HUDEP-2 (cell line): Measurements from ENCODE around the gene KCNIP4.

ENCODE experiments used
- DNase-seq, 76 experiments: peaks; one replicate each; lab custom pipeline; 2025; ENCODE audit not compliant: unreplicated experiment in 76 of 76; lab: John Stamatoyannopoulos, UW

Gene KCNIP4

DNA sequence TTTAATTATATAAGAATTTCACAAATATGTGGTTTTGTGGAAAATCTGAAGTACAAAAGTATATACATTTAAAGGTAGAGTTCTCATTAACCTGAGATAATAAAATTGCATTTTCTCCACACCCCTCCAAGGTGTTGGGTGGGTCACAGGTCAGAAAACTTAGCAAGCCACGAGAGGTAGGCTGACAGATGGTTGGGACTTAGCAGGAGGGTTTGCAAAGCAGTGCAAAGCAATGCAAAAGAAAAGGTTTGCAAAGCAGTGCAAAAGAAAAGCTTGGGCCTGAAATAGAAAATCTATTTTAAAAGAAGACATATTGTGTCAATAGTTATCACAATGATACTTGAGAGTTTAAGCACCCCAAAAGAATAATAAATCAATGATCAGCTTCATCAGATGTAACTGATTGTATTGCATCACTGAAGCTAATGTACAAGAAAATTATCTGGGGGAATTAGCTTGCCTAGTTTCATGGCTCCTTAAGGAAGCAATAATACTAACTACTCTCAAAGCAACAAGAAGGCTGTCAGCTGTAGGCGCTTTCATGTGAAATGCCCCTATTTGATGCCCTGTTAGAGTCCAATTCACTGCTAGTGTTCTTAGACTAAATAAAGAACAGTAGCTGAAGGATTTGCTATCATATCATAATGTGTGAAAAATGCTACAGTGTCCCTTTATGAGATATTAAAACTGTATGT, 319.5 kb downstream of the KCNIP4 start:
- no peak for DNase-seq

DNA sequence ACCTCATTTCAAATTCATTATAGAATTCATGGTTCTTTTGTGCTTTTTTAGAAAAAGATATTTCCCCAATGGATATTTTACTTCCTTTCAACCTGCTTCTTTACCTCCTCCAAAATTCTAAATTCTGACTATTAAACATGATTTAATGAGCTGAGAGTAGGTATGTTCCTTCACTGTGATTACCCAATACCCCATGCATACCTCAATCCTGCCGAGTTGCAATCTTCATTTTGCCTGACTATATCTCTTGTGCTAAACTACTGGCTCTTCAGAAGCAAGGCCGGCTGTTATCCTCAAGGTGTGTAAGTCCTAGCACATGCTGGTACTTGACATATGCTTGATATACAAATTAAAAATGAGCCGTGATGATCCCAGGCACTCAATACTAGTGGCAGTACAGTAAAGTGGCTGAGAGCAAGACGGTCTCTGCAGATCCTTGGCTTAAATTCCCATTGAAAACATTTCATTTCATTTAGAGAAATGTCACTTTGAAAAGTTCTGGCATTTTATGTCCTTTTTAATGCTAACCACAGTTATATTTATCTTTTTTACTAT, 320.4 kb downstream of the KCNIP4 start:
- no peak for DNase-seq

- DNase-seq, result no peak
Observed at GRCh38 chr4:21625447-21625846, 323.1 kb downstream of the KCNIP4 start.

DNA sequence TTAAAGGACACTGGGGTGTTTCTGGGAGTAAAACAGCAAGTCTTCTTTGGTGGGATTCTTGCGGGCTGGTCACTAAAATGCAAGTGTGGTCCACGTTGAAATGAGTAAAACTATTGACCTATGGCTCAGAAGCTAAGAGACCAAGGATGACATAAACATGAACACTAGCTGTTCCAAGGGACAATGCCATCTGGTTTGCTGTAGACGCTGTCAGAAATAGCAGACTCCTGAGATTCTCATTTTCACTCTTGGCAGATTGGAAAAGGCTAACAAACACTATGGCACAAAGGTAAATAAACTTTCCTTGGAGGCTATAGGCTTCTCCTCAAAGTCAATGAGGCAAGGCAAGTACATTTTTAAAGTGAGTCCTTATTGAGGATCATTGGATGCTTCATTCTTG, 343.6 kb downstream of the KCNIP4 start:
- no peak for DNase-seq

DNA sequence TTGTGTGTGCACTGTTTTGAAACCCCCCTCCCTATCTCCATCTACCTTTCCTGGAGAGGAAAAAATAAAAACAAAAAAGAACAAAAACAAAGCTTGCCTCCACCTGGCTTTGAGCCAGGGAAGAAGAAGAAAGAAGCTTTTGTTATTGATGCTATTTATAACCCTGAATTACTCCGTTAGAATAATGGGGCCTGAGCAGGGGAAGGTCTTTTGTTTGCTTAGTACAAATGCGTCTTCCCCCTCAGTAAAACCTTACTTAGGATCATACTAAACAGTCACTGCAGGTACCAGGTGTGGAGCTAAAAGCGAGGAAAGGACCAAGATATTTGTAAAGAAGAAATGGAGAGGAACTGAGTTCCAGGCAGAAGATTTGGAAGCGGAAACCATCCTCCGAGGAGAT, 352.1 kb downstream of the KCNIP4 start:
- DNase-seq, result no peak

DNA sequence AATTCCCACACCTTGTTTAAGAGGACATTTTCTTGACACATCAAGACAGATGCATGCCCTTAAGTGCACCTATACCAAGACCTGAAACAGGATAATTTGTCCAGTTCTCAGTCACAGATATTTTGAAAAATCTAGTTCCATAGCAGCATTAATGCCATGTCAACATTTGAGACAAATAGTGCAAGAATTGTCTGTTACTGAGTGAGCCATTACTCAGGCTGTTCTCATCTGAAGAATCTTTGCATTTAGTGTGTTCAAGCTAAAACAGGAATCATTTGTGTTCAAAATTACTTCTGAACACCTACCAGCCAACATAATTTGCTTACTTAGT, 354.9 kb downstream of the KCNIP4 start:
- no peak for DNase-seq

GRCh38 chr4:21592970-21593670, 355.5 kb downstream of the KCNIP4 start:
- DNase-seq, result no peak

GRCh38 chr4:21577056-21577455, 371.5 kb downstream of the KCNIP4 start:
- no peak for DNase-seq

GRCh38 chr4:21571100-21571499, 377.5 kb downstream of the KCNIP4 start:
- DNase-seq, result no peak

- DNase-seq, result no peak
Observed at GRCh38 chr4:21569638-21570037, 378.9 kb downstream of the KCNIP4 start.

DNA sequence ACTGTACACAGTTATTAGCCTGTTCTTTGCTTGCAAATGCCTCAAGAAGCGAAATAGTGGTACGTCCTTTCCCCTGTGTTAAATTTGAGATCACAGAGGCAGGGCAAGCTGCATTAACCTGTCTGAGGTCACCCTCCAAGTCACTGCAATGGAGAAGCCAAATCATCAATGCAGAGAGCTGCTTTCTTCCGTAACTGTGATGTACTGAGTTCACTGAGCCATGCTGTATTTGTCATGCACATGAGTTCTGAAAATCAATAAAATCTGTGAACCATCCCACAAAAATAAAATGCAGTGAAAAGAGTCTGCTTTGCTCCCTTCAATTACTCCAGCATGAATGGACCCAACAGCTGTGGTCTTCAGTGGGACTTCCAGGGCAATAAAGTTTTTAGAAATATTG, 393.5 kb downstream of the KCNIP4 start:
- no peak for DNase-seq

DNA sequence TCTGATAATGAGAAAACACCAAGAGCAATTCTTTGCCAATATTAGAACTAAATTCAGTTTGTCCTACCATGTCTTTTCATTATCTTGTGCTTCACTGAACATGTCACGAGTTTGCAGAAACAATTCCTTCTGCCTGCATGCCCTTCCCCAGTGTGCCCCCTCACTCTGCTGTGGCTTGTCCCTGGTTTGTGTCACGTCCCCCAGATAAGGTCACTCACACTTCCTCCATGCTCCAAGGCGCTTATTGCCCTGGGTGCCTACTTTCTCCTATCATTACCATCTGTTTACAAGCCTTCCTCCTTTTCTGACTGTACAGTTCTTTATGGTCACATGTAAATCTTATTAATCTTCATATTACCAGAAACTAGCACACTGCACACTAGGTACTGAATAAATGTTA, 394.1 kb downstream of the KCNIP4 start:
- no peak for DNase-seq

DNA sequence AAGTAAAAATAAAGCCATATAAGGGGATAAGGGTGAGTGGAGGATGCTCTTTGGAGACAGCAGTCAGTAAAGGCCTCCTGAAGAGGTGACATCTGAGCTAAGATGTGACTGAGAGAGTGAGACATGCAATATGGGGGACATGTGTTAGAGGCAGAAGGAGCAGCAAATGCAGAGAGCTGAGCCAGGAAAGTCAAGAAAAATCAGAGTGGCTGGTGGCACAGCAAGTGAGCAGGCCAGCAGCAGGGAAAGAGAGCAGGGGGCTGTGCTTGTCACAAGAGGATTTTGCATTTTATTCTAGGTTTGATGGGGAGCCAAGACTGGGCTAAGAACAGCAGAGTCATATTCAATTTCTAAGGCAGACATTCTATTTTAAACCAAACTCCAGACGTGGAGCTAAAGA, 394.5 kb downstream of the KCNIP4 start:
- no peak for DNase-seq

- DNase-seq, result no peak
Observed at GRCh38 chr4:21552455-21552854, 396.1 kb downstream of the KCNIP4 start.

DNA sequence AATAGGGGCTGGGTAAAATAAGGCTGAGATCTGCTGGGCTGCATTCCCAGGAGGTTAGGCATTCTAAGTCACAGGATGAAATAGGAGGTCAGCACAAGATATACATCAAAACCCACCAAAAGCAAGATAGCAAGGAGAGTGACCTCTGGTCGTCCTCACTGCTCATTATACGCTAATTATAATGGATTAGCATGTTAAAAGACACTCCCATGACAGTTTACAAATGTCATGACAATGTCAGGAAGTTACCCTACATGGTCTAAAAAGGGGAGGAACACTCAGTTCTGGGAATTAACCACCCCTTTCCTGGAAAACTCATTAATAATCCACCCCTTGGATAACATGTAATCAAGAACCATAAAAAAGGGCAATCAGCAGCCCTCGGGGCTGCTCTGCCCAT, 403.6 kb downstream of the KCNIP4 start:
- no peak for DNase-seq

GRCh38 chr4:21544415-21544814, 404.2 kb downstream of the KCNIP4 start:
- no peak for DNase-seq

- no peak for DNase-seq
Observed at GRCh38 chr4:21543514-21543913, 405.1 kb downstream of the KCNIP4 start.

DNA sequence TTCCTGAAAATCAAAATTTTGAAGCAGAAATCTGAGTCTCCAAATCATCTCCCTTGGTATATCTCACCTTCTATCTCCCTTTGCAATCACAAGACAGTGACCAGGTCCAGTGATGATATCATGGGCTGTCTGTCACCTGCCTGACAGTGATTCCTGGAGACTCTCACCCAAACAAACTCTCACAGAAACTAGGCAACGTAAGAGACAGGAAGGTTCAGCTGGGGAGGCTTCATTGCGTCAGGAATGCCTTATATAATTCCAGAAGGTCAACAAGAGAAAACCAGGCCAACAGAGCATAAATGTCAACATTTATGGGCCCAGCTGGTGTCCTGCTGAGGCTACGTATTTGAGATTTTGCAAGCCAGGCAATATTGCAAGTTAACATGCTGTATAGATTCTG, 412.7 kb downstream of the KCNIP4 start:
- DNase-seq, result no peak

- no peak for DNase-seq
Observed at GRCh38 chr4:21531048-21531447, 417.5 kb downstream of the KCNIP4 start.

DNA sequence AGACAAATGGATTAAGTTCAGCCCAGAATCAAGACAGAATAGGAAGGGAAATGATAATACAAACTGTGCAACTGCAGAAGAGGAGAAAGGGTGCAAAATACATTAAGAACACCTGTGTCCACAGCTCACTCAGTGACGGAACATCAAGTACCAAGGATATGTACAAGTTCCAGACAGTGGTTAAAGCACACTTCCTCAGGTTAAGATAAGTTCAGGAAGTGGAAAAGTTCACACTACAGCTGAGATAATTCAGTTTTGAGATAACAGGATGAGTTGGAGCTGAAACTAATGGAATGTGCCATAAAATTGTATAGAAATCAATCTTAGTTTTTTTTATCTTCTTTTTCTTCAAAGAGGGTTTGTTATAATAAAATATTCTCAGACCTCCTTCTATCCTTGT, 419.4 kb downstream of the KCNIP4 start:
- no peak for DNase-seq

- DNase-seq, result no peak
Observed at GRCh38 chr4:21522296-21522695, 426.3 kb downstream of the KCNIP4 start.

GRCh38 chr4:21517126-21517859, 431.3 kb downstream of the KCNIP4 start:
- DNase-seq, result no peak
